Thyroid gland (tissue), 4 donors: ENCODE measurements around the gene SLC6A12.

Experiments
- POLR2A ChIP-seq, 2 donors: fragments of 450-650 bp; IDR thresholded peaks; one replicate each; pipeline ENCODE4 v1.6.1; 2017; ENCODE audit warnings: antibody characterized with exemption in 2 of 2, mild to moderate bottlenecking in 2 of 2, moderate library complexity in 1 of 2
- TF ChIP-seq, protein P1 (sequence below), 6 experiments: fragments of 200-600 bp in 3 of 6; fragments of 450-650 bp in 3 of 6; sonication (generic) in 3 of 6; IDR thresholded peaks; one replicate each; pipeline ENCODE4 v1.5.1; 2016 to 2019; ENCODE audit warnings: antibody characterized with exemption in 6 of 6, mild to moderate bottlenecking in 2 of 6, inconsistent platforms in 1 of 6, moderate library complexity in 1 of 6

DNA sequence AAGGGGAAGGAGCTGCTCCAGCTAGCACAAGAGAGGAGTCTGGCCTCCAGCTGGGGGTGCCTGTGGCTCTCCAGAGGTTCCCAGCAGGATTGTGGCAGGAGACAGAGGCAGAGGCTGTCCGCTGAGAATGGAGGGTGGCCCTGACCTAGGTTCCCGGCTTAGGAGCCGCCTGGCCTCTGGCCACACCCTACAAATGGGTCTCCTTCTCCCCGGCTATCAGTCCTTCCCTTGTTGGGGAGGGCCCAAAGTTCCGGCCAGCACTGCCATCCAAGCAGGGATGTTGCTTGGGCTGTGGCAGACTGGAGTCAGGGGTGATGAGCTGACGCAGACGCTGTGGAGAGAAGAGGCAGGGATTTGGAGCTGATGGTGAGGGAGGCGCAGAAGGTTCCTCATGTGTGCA lies 23.1 kb downstream of the SLC6A12 start:
- TF ChIP-seq, protein P1, sequence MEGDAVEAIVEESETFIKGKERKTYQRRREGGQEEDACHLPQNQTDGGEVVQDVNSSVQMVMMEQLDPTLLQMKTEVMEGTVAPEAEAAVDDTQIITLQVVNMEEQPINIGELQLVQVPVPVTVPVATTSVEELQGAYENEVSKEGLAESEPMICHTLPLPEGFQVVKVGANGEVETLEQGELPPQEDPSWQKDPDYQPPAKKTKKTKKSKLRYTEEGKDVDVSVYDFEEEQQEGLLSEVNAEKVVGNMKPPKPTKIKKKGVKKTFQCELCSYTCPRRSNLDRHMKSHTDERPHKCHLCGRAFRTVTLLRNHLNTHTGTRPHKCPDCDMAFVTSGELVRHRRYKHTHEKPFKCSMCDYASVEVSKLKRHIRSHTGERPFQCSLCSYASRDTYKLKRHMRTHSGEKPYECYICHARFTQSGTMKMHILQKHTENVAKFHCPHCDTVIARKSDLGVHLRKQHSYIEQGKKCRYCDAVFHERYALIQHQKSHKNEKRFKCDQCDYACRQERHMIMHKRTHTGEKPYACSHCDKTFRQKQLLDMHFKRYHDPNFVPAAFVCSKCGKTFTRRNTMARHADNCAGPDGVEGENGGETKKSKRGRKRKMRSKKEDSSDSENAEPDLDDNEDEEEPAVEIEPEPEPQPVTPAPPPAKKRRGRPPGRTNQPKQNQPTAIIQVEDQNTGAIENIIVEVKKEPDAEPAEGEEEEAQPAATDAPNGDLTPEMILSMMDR (IDR thresholded peaks at IDR 0.05), result no peak
- TF ChIP-seq POLR2A (IDR thresholded peaks at IDR 0.05), result no peak
